ENCODE results near the gene CTBP1. TPM values are rescaled to one million over a fixed set of nuclear protein-coding genes. Genes with fewer than 3 reads are reported as not detected.

The CTBP1 gene
- total RNA-seq, 1 experiment from 2014 or later: 178 TPM

DNA sequence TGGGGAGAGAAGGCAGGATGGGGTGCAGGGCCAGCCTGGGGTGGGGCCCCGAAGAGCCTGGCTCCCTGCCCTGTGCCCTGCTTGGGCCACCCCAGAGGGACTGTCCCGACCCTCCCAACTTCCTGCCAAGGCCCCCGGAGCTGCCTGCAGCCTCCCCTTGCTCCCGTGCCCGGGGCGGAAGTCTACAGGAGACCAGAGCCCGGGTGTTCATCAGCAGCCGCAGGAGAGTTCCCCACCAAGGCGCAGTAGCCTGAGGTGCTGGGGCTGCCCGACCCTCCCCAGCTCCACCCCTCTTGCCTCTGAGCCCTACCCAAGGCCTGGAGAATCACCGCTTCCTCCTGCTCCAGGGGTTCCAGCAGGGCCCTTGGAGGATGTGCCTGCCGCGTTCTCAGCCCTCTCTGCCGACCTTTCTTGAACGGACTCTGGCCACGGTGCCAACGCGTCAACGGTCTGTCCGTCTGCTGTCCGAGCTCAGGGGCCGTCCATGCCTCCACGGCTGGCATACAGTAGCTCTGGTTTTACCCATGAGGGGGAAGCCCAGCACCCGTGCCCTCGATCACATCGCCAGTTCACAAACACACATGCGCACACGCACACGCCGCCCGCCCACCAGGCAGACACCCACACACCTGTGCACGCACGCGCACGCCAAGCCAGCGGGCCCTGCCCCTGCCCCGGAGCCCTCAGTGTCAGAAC lies 40.5 kb downstream of the CTBP1 start:
- in situ Hi-C loops (cut with HindIII; ENCODE audit: low pct_unique_long_range_greater_than_20kb, low sequenced_read_pairs): no loop called here

DNA sequence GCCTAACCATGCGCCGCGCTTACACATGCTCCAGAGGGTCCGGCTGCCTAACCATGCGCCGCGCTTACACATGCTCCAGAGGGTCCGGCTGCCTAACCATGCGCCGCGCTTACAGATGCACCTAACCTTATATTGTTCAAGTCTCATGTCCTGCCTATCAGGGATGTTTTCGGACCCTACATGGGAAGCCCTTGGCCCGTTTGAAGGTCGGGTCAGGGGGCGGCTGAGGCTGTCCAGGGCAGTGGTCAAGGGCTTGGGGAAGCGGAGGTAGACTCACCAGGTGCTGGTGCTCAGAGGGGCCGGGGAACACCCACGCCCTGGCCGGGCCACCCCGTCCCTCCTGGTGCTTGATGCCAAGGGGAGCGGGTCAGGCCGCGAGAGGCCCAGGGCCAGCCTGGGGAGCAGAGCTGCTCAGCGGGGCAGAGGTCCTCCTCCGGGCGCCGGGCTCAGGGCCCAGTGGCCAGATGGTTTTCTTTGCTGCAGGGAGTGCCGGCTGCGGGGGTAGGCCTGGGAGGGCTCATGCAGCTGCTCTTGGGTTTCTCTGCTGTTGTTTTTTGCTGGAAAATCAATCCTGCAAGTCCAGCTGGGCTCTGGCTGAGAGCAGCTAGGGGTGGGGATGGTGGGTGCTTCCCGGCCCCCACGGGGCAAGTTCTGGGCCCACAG lies 41.2 kb downstream of the CTBP1 start:
- in situ Hi-C loops (cut with HindIII; ENCODE audit: low pct_unique_long_range_greater_than_20kb, low sequenced_read_pairs): no loop called here

More for the DNA sequence above, 40.5 kb downstream of the CTBP1 start:
- no peak for DNase-seq (ENCODE audit: low read depth)

DNA sequence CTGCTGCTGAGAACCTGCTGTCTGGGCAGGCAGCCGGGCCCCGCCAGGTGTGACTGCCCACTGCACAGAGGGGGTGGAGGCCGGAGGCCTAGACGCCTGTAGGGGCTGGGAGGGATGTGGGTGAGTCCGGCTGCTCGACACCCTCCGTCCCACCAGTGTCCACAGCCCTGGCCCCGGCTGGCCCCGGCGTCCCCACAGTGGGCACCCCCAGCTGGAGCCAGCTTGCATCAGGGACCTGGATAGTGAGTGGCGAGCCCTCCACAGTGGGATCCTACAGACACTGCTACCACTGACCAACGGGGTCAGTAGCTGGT lies 41.8 kb downstream of the CTBP1 start:
- in situ Hi-C loops (cut with HindIII; ENCODE audit: low pct_unique_long_range_greater_than_20kb, low sequenced_read_pairs): no loop called here
- DNase-seq (ENCODE audit: low read depth): no peak

More for the DNA sequence above, 41.2 kb downstream of the CTBP1 start:
- DNase-seq (ENCODE audit: low read depth): no peak

DNA sequence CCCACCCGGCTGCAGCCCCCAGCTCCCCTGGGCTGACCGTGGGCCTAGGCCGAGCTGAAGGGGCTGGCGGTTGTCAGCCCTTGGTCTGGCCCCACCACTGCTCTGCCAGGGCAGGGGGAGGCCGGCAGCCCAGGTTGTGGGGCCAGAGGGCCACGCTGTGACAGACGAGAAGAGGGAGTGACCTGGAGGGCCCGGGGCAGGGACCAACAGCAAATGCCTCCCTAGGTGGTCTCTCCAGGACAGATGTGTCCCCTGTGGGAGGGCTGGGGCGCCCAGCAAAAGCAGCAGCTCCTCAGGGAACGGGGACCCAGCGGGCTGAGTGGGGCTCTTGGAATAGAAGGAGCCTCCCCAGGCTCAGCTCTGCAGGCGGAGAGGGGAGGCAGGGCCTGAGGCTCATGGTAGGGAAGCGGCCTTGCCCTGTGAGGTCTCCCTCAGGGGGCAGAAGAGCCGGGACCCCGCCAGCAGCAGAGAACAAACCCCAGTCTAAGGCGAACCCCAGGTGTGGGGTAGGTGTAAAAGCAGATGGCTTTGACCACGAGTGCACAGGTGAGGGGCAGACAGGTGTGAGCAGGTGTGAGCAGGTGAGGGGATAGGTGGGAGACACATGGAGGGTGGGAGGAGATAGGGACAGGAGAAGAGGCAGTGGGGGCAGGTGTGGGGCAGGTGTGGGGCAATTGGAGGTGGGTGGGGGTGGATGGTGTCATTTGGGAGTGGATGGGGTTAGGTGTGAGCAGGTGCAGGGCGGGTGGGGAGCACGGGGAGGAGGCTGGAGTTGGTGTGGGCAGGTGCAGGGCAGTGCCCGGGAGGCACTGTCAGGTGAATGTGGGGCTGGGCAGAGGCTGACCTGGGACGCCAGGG lies 42.4 kb downstream of the CTBP1 start:
- no peak for DNase-seq (ENCODE audit: low read depth)
- in situ Hi-C loops (cut with HindIII; ENCODE audit: low pct_unique_long_range_greater_than_20kb, low sequenced_read_pairs): no loop called here

DNA sequence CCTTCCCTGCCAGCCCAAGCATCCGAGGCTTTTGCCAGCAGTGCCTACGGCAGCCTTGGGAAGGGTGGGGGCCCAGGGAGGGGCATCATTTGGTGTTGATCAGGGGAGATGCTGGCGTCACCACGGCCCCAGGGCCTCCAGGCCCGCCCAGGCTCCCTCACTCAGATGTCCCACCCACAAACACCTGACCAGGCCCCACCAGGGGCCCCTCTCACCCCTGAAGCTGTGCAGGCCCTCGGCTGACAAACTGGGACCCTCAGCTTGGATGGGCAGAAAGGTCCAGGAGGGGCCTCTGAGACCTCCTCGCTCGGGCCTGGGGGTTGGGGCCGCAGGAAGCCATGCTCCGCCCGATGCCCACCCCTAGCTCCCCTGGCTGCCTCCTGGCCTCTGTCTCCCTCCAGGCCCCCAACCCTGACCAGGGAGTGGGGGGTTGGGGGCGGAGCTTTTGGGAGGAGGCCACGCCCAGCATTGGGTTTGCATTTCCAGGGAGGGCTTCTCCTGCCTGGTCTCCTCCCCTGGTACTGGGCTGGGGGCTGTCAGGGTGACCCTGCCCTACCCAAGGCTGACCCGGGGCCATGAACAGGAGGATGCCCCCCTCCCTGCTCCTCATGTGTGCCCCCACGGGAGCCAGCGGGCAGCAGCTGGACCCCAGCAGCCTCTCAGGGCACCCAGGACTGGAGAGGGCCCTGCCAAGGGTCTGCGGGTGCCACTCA lies 43.2 kb downstream of the CTBP1 start:
- DNase-seq (ENCODE audit: low read depth): no peak
- in situ Hi-C loops (cut with HindIII; ENCODE audit: low pct_unique_long_range_greater_than_20kb, low sequenced_read_pairs): no loop called here

DNA sequence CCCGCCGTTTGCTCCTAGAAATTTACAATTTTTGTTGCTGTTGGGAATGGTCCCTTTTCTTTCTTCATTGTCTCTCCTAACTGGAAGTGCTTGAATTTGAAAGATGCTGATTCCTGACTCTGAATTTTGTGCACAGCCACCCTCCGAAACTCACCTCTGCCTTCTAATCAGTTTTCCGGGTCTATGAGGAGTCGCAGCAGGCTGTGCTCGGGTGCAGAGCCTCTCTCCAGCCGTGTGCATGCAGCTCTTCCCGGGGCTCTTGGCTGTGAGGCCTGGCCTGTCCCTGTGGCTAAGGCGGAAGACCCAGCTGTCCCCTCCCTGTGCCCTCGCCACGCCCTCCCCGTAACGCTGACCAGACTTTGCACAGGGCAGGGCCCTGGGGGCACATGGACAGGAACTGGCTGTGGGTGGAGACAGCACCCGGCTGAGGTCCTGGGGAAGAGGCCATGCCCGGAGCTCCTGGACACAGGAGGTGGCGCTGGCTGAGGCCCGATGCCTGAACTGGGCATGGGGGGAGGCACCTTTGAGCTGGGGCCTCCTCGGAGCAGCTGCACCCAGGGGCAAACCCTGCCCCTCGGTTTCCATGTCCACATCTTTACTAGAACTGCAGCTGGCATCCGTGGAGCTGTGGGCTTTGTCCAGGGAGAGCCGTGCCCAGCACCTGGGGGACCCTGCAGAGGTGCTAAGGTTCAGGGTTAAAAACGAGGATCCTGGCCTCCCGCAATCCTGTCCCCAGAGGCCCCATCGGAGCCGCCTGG lies 43.9 kb downstream of the CTBP1 start:
- no peak for DNase-seq (ENCODE audit: low read depth)
- in situ Hi-C loops (cut with HindIII; ENCODE audit: low pct_unique_long_range_greater_than_20kb, low sequenced_read_pairs): no loop called here

DNA sequence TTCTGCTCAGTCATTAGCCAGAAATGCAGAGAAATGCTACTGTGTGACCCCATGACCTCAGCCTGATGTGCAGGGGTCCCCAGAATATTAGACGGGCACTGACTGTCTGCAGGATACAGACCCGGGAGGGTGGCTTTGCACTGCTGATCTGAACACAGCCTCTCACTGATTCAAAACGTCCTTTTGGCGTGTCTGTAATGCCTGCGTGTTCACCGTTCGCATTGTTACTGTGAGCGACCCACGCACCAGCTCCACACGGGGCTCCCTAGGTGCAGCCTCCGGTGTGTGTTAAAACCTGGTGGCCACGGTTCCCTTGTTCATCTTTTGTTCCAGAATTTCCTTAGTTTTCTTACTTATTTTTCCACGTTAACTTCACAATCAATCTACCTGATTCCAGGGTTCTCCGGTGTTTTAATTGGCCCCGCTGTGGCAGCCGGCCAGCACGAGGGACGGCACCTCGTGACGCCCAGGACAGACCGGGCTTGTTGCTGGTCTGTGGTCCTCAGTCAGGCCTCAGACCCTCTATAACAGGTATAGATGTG lies 44.6 kb downstream of the CTBP1 start:
- no peak for DNase-seq (ENCODE audit: low read depth)
- in situ Hi-C loops (cut with HindIII; ENCODE audit: low pct_unique_long_range_greater_than_20kb, low sequenced_read_pairs): no loop called here

DNA sequence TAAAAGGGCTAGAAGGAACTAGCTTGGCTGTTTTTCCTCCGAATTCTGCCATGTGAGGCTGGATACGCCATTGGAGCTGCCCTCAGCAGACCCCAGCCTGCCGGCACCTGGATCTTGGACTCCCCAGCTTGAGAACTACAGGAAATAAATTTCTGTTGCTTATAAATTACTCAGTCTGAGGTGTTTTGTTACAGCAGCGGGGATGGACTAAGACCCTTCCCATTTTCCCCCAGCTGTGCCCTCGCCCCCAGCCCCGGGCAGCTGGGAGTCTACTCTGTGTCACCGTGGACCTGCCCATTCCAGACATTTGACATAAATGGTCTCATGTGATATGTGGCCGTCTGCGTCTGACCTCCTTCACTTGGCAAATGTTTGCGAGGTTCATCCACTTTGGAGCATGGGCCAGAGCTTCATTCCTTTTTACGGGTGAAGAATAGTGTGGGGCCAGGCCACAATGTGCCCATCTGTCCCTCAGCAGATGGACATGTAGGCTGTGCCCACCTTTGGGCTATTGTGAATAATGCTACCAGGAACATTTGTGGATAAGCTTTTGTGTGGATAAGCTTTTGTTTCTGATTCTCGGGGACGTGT lies 45.8 kb downstream of the CTBP1 start:
- DNase-seq (ENCODE audit: low read depth): no peak
- in situ Hi-C loops (cut with HindIII; ENCODE audit: low pct_unique_long_range_greater_than_20kb, low sequenced_read_pairs): no loop called here

DNA sequence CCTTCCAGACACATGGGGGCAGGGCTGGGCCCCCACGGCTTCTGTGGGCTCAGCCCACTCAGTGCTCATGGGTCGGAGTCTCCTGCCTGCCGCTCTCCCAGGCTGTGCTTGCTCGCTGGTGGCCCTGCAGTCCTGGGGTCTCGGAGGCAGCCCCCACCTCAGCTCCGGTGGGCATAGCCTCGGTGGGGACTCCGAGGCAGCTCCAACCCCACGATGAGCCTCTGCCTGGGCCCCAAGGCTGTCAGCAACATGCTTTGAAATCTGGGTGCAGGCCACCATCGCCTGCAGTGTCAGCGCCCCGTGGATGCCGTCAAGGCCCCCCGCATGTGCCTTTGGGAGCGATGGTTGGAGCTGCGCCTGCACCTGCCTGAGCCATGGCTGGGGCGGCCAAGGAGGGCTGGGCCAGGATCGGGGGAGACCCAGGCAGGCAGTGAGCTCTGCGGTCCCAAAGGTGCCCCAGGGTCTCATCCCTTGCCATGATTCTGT lies 46.4 kb downstream of the CTBP1 start:
- DNase-seq (ENCODE audit: low read depth): no peak
- in situ Hi-C loops (cut with HindIII; ENCODE audit: low pct_unique_long_range_greater_than_20kb, low sequenced_read_pairs): no loop called here

DNA sequence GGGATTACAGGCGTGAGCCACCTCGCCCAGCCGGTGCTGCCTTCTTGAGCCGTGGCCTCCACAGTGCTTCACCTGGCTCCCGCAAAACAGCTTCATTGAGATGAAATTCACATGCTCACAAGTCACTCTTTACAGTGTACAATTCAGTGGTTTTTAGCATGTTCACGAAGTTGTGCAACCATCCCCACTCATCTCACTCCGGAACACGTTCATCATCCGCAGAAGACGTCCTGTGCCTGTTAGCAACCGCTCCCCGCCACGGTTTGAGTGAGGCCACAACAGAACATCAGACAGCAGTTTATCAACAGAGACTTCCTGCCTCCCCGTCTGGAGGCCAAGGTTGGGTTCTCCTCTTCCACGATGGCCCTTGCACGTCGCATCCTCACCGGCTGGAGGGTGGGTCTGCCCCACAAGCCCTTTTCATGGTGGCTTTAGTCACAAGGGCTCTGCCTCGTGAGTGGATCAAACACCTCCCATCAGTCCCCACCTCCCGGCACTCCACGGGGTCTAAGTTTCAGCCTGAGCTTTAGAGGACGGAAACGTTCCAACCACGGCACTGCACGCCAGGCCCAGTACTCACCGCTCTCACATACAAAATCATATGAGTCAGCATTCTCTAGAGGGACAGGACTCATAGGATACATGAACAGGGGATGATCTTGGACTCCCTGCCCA lies 46.9 kb downstream of the CTBP1 start:
- in situ Hi-C loops (cut with HindIII; ENCODE audit: low pct_unique_long_range_greater_than_20kb, low sequenced_read_pairs): no loop called here
- DNase-seq (ENCODE audit: low read depth): no peak

DNA sequence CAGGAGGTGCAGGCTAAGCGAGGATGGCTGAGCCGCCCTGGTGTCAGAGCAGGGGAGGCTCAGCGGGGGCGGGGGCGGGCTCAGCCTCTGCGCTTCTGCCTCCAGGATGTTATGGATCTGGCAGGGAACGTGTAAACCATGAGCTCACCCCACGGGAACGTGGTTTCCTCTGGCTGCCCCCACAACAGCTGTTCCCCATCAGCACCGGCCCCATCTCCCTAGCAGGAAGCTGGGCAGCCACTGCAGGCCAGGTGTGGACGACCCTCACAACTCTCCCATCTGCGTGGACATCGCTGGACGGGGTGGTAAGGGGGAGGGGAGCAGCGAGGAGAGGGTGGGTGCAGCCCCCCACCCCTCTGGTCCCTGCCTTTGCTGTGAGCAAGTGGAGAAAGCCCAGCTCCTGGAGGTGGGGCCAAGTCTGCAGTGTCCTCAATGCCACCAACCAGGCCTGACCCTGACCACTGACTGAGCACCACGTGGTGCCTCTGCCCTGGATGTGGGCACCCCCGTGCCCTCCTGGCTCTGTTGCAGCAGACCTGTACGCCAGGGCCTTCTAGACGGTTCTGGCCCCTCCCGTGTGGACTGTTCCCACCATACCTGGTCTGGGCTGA lies 48.4 kb downstream of the CTBP1 start:
- DNase-seq (ENCODE audit: low read depth): no peak

DNA sequence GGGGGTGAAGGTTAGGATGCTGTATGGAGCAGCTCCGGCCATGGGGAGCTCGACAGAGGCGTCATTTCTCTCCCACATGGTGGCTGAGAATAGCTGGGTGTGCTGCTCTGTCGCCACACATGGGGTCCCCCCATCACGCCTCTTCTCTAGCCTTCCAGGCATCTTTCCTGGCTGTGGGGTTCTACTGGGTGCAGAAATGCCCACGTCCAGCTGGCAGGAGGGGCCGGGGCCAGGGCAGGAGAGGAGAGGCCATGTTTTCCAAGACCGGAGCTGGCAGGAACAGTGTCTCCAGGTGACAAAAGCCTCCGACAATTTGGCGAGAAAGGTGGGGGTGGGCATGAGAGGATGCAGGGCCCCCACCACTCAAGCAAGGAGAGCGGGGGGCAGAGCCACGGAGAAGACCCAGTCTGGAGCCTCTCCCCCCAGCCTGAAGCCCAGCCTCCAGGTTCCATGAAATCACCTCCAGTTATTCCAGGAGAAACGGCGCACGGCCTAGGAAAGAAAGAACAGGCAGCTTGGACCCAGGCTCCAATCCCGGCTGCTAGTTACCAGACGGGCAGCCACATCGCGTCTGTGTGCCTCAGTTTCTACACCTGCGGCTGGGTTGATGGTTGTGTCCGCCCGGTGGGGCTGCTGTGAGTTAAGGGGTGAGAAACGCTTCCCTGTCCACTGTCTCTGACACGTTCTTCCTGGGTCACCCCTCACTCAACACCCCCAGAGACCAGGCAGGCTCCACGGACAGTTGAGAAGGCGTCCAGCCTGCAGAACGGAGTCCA lies 49.2 kb downstream of the CTBP1 start:
- in situ Hi-C loops (cut with HindIII; ENCODE audit: low pct_unique_long_range_greater_than_20kb, low sequenced_read_pairs): no loop called here
- DNase-seq (ENCODE audit: low read depth): no peak

More for the DNA sequence above, 48.4 kb downstream of the CTBP1 start:
- in situ Hi-C loops (cut with HindIII; ENCODE audit: low pct_unique_long_range_greater_than_20kb, low sequenced_read_pairs): no loop called here

DNA sequence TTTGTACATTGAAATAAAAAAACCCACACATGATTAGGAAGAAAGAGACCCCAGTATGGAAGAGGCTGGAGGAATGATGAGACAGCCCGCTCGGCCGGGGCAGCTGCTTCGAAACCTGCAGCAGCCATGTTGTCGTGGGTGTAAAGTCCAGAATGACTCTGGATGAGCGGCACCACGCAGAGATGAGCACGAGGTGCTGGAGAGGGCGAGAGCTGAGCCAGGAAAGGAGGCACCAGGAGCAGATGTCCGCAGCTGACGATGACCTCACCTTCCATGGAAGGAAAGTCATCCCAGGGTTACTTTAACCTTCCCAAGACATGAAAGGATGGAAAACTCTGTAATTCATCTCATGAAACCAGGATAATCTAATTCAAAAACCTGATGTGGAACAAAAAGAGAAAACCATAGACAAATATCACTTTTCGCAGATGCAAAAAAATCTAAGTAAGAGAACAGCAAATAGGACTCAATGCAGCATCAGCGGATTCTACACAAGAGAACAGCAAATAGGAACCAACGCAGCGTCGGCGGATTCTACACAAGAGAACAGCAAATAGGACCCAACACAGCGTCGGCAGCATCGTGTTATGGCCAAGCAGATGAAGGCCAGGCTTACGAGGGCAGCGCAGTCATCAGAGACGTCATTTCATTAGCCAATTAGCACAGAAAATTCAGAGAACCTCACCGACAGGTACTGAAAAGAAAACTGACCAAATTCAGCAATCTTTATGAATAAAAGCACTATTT lies 50.7 kb downstream of the CTBP1 start:
- no peak for DNase-seq (ENCODE audit: low read depth)
- in situ Hi-C loops (cut with HindIII; ENCODE audit: low pct_unique_long_range_greater_than_20kb, low sequenced_read_pairs): no loop called here

DNA sequence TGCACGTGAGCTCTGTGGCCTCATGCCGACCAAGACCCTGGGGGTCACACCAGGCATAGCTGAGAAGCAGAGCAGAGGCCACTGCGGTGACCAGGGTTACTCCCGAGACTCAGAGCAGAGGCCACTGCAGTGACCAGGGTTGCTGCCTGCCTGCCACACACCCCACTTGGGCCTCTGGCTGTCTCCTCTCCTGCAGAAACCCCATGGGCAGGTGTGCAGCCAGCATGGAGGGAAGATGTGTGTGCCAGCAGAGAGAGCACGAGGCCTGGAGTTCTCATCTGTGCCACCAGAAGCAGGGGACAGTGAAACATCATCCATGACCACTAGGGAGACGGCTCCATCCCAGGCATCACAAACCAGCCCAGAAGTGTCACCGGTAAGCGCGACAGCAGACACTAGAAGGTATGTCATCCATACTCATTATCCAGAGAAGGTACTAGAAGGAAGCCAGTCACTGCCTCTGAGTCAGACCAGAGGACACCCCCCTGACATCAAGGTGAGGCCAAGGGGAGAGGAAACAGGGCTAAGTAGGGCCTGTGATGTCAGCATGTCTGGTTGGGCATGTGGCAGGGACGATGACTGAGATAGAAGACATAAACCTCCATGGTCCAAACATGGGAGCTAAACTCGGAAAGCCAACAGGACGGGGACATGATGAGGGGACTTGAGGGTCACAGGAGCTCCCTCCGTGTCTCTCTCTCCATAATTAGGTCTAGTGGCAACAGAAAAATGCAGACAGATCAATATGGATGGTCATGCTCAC lies 52.3 kb downstream of the CTBP1 start:
- in situ Hi-C loops (cut with HindIII; ENCODE audit: low pct_unique_long_range_greater_than_20kb, low sequenced_read_pairs): no loop called here
- DNase-seq (ENCODE audit: low read depth): no peak

Data from Caki2 (cell line).